Retinal pigment epithelial cell (primary cell): Measurements from ENCODE around the gene CLDN19.
A peak's percentile ranks its signal among the peaks of the same experiment; 100 is the strongest.

Experiments
- DNase-seq: peaks from one replicate; pipeline ENCODE4 v3.0.0-alpha.2; 2010; ENCODE audit warnings: low read depth
- H3K4me3 ChIP-seq: 2 replicates; pipeline ENCODE4 v1.5.1; 2011; ENCODE audit warnings: mild to moderate bottlenecking, low read length, control low read depth, moderate library complexity
- CTCF ChIP-seq: conservative IDR thresholded peaks from 2 replicates; pipeline ENCODE4 v1.5.1; 2011; ENCODE audit warnings: low read depth, low read length, control low read depth, inconsistent platforms

Gene CLDN19

GRCh38 chr1:42739753-42740700, at the start of gene CLDN19:
Gene CLDN19, minus strand, starts transcription at chr1:42740236. Its CDS starts 173 bp downstream, at chr1:42740063.
- DNase-seq: no peak

GRCh38 chr1:42788021-42788420, 48.0 kb upstream of the CLDN19 start:
- TF ChIP-seq CTCF: no peak
- DNase-seq: no peak
- H3K4me3 ChIP-seq: no peak overlapping the region

More at GRCh38 chr1:42739753-42740700, at the start of gene CLDN19:
- TF ChIP-seq CTCF: no peak
- H3K4me3 ChIP-seq: peak within 1 kb of the TSS; percentile 35

GRCh38 chr1:42786097-42786496, 46.1 kb upstream of the CLDN19 start:
- TF ChIP-seq CTCF: no peak
- H3K4me3 ChIP-seq: no peak overlapping the region
- DNase-seq: no peak

GRCh38 chr1:42784946-42785693, 45.1 kb upstream of the CLDN19 start, which contains the start of gene TMEM269:
Gene TMEM269, plus strand, starts transcription at chr1:42784991. Its CDS starts 4,903 bp downstream, at chr1:42789894.
- no peak for DNase-seq
- no peak for TF ChIP-seq CTCF
- peak within 1 kb of the TSS; percentile 37 for H3K4me3 ChIP-seq

- peak overlapping the region; percentile 37 for H3K4me3 ChIP-seq
- DNase-seq: no peak
- no peak for TF ChIP-seq CTCF
Observed at GRCh38 chr1:42784547-42784945, 44.5 kb upstream of the CLDN19 start.

GRCh38 chr1:42783092-42783491, 43.1 kb upstream of the CLDN19 start:
- DNase-seq: no peak
- H3K4me3 ChIP-seq: no peak overlapping the region
- no peak for TF ChIP-seq CTCF
